Skin epidermis (tissue), 12 donors: Measurements from ENCODE around the gene BMPER.

Experiments used
- H3K27ac ChIP-seq, 21 experiments: fragments of 200-600 bp; sonication (generic) in 11 of 21; one replicate each; pipeline ENCODE4 v1.5.0; 2020; ENCODE audit warnings: mild to moderate bottlenecking in 3 of 21, inconsistent platforms in 2 of 21, moderate library complexity in 2 of 21
- H3K4me3 ChIP-seq, 7 experiments: fragments of 200-600 bp; sonication (generic) in 2 of 7; one replicate each; pipeline ENCODE4 v1.5.0; 2020; ENCODE audit warnings: inconsistent platforms in 2 of 7, mild to moderate bottlenecking in 2 of 7, moderate library complexity in 1 of 7

The BMPER gene

GRCh38 chr7:33905389-33906032, at the start of gene BMPER:
Gene BMPER (plus strand): TSS chr7:33905539. CDS start chr7:33905614, 75 bp downstream.
- Histone ChIP-seq H3K27ac (peak within 1 kb of the TSS in 5 of 21 experiments; percentile 7 to 64 (median 35)), H3K4me3 (peak within 1 kb of the TSS; percentile 28 to 49 (median 39))

GRCh38 chr7:33861947-33862346, 43.4 kb upstream of the BMPER start:
- Histone ChIP-seq H3K27ac (no peak overlapping the region), H3K4me3 (no peak overlapping the region)

GRCh38 chr7:33862946-33863814, 42.2 kb upstream of the BMPER start:
- no peak overlapping the region for H3K4me3 ChIP-seq

GRCh38 chr7:33868166-33868565, 37.2 kb upstream of the BMPER start:
- Histone ChIP-seq H3K27ac (no peak overlapping the region), H3K4me3 (no peak overlapping the region)

More at GRCh38 chr7:33862946-33863814, 42.2 kb upstream of the BMPER start:
- no peak overlapping the region for H3K27ac ChIP-seq

GRCh38 chr7:33869176-33869575, 36.2 kb upstream of the BMPER start:
- H3K4me3 ChIP-seq, result no peak overlapping the region
- no peak overlapping the region for H3K27ac ChIP-seq

GRCh38 chr7:33870120-33870519, 35.2 kb upstream of the BMPER start:
- no peak overlapping the region for H3K27ac ChIP-seq
- H3K4me3 ChIP-seq, result no peak overlapping the region

- H3K4me3 ChIP-seq, result no peak overlapping the region
Observed at GRCh38 chr7:33872870-33873269, 32.5 kb upstream of the BMPER start.

GRCh38 chr7:33873518-33873917, 31.8 kb upstream of the BMPER start:
- no peak overlapping the region for H3K4me3 ChIP-seq
- no peak overlapping the region for H3K27ac ChIP-seq

More at GRCh38 chr7:33872870-33873269, 32.5 kb upstream of the BMPER start:
- H3K27ac ChIP-seq, result no peak overlapping the region

GRCh38 chr7:33873981-33874750, 31.2 kb upstream of the BMPER start:
- Histone ChIP-seq H3K4me3 (no peak overlapping the region), H3K27ac (peak overlapping the region in 4 of 21 experiments; percentile 7 to 34 (median 18))

- no peak overlapping the region for H3K4me3 ChIP-seq
Observed at GRCh38 chr7:33874943-33875342, 30.4 kb upstream of the BMPER start.

GRCh38 chr7:33876596-33877274, 28.6 kb upstream of the BMPER start:
- no peak overlapping the region for H3K4me3 ChIP-seq
- H3K27ac ChIP-seq, result peak overlapping the region in 1 of 21 experiments; percentile 34

More at GRCh38 chr7:33874943-33875342, 30.4 kb upstream of the BMPER start:
- H3K27ac ChIP-seq, result peak overlapping the region in 3 of 21 experiments; percentile 7 to 60 (median 12)

- H3K27ac ChIP-seq, result no peak overlapping the region
Observed at GRCh38 chr7:33880787-33881186, 24.6 kb upstream of the BMPER start.

GRCh38 chr7:33881316-33881715, 24.0 kb upstream of the BMPER start:
- H3K27ac ChIP-seq, result no peak overlapping the region

More at GRCh38 chr7:33880787-33881186, 24.6 kb upstream of the BMPER start:
- no peak overlapping the region for H3K4me3 ChIP-seq

GRCh38 chr7:33882040-33882837, 23.1 kb upstream of the BMPER start:
- H3K27ac ChIP-seq, result no peak overlapping the region
- H3K4me3 ChIP-seq, result no peak overlapping the region

More at GRCh38 chr7:33881316-33881715, 24.0 kb upstream of the BMPER start:
- no peak overlapping the region for H3K4me3 ChIP-seq

- Histone ChIP-seq H3K4me3 (no peak overlapping the region), H3K27ac (no peak overlapping the region)
Observed at GRCh38 chr7:33882950-33883670, 22.2 kb upstream of the BMPER start.

- Histone ChIP-seq H3K27ac (no peak overlapping the region), H3K4me3 (no peak overlapping the region)
Observed at GRCh38 chr7:33883671-33883965, 21.7 kb upstream of the BMPER start.

- Histone ChIP-seq H3K4me3 (no peak overlapping the region), H3K27ac (no peak overlapping the region)
Observed at GRCh38 chr7:33885290-33886148, 19.8 kb upstream of the BMPER start.
